CD14-positive monocyte (primary cell): ENCODE data around the gene FBXO28. TPM values are rescaled to one million over a fixed set of nuclear protein-coding genes. Genes with fewer than 3 reads are reported as not detected.

Source experiments
- DNase-seq, 3 donors: peaks; one replicate each; pipeline ENCODE4 v3.0.0-alpha.2; 2011 to 2022
- H2AFZ ChIP-seq: 2 replicates; pipeline ENCODE4 v1.6.0; 2012; ENCODE audit warnings: mild to moderate bottlenecking, low read depth, low read length, inconsistent platforms; ENCODE audit not compliant: insufficient read depth, poor library complexity, severe bottlenecking
- H3K27ac ChIP-seq, 2 donors: 1 replicate in 1 of 2; 2 replicates in 1 of 2; pipeline ENCODE4 v1.5.1; 2012 to 2013; ENCODE audit warnings: low read length in 2 of 2, control low read depth in 1 of 2, inconsistent platforms in 1 of 2, low read depth in 1 of 2, mild to moderate bottlenecking in 1 of 2
- H3K27me3 ChIP-seq, 2 donors: one replicate each; pipeline versions ENCODE4 v1.6.0 to v1.6.1; 2011 to 2013; ENCODE audit warnings: low read length in 2 of 2; ENCODE audit not compliant: control insufficient read depth in 2 of 2, insufficient read depth in 2 of 2
- H3K36me3 ChIP-seq, 2 donors: replicated peaks in 1 of 2; 1 replicate in 1 of 2; 2 replicates in 1 of 2; pipeline versions ENCODE4 v1.5.1 to v1.6.1; 2012 to 2013; ENCODE audit warnings: low read length in 2 of 2, control low read depth in 1 of 2, inconsistent platforms in 1 of 2, mild to moderate bottlenecking in 1 of 2; ENCODE audit not compliant: insufficient read depth in 2 of 2, control insufficient read depth in 1 of 2
- H3K4me1 ChIP-seq, 2 donors: 1 replicate in 1 of 2; 2 replicates in 1 of 2; pipeline versions ENCODE4 v1.5.1 to v1.6.1; 2012 to 2013; ENCODE audit warnings: low read length in 2 of 2, control low read depth in 1 of 2, inconsistent platforms in 1 of 2, mild to moderate bottlenecking in 1 of 2, moderate library complexity in 1 of 2; ENCODE audit not compliant: insufficient read depth in 2 of 2, control insufficient read depth in 1 of 2
- H3K4me2 ChIP-seq: replicated peaks from 2 replicates; pipeline ENCODE3; 2012; ENCODE audit warnings: low read length, moderate library complexity, mild to moderate bottlenecking; ENCODE audit not compliant: poor library complexity, severe bottlenecking; ENCODE audit errors: extremely low read depth
- H3K4me3 ChIP-seq, 3 experiments: fragments of 200-600 bp in 1 of 3; sonication (generic) in 1 of 3; replicated peaks in 1 of 3; 1 replicate in 2 of 3; 2 replicates in 1 of 3; pipeline ENCODE4 v1.5.1; 2011 to 2013; ENCODE audit warnings: low read length in 3 of 3, mild to moderate bottlenecking in 3 of 3, control low read depth in 2 of 3, low read depth in 2 of 3, inconsistent platforms in 1 of 3, moderate library complexity in 1 of 3
- H3K79me2 ChIP-seq: 2 replicates; pipeline ENCODE4 v1.6.0; 2012; ENCODE audit warnings: mild to moderate bottlenecking, control low read depth, inconsistent platforms, low read length, moderate library complexity; ENCODE audit not compliant: insufficient read depth
- H3K9ac ChIP-seq: 2 replicates; pipeline ENCODE4 v1.6.0; 2017; ENCODE audit warnings: low read length, mild to moderate bottlenecking; ENCODE audit not compliant: insufficient read depth, poor library complexity, severe bottlenecking
- H3K9me3 ChIP-seq, 2 donors: replicated peaks in 1 of 2; 1 replicate in 1 of 2; 2 replicates in 1 of 2; pipeline versions ENCODE4 v1.5.1 to v1.6.1; 2012 to 2013; ENCODE audit warnings: low read length in 2 of 2, control low read depth in 1 of 2; ENCODE audit not compliant: control insufficient read depth in 1 of 2, insufficient read depth in 1 of 2
- H4K20me1 ChIP-seq: 2 replicates; pipeline ENCODE4 v1.6.0; 2012; ENCODE audit warnings: mild to moderate bottlenecking, low read length, control low read depth, moderate library complexity; ENCODE audit not compliant: insufficient read depth
- H3K27ac Mint-ChIP-seq, 7 donors: one replicate each; pipeline ENCODE4 v1.8.0; 2020; ENCODE audit warnings: mild to moderate bottlenecking in 7 of 7, mixed read lengths in 7 of 7, moderate library complexity in 6 of 7, inconsistent platforms in 2 of 7
- H3K27me3 Mint-ChIP-seq, 3 donors: one replicate each; pipeline ENCODE4 v1.8.0; 2021 to 2022; ENCODE audit warnings: low read depth in 3 of 3, mild to moderate bottlenecking in 3 of 3, mixed read lengths in 3 of 3, moderate library complexity in 3 of 3, inconsistent platforms in 1 of 3
- H3K36me3 Mint-ChIP-seq, 2 donors: one replicate each; pipeline ENCODE4 v1.8.0; 2020; ENCODE audit warnings: mixed read lengths in 2 of 2, inconsistent platforms in 1 of 2, mild to moderate bottlenecking in 1 of 2
- H3K4me1 Mint-ChIP-seq: one replicate; pipeline ENCODE4 v1.8.0; 2020; ENCODE audit warnings: mild to moderate bottlenecking, mixed read lengths
- H3K4me3 Mint-ChIP-seq, 2 donors: one replicate each; pipeline ENCODE4 v1.8.0; 2020; ENCODE audit warnings: mild to moderate bottlenecking in 2 of 2, mixed read lengths in 2 of 2, moderate library complexity in 1 of 2
- H3K9me3 Mint-ChIP-seq, 7 donors: one replicate each; pipeline ENCODE4 v1.8.0; 2020 to 2022; ENCODE audit warnings: mixed read lengths in 7 of 7, mild to moderate bottlenecking in 6 of 7, moderate library complexity in 6 of 7, inconsistent platforms in 2 of 7
- WGBS: methylation state at CpG from one replicate; pipeline ENCODE4 v1.1.5; 2013; ENCODE audit warnings: missing lambda C conversion rate; ENCODE audit not compliant: insufficient coverage; 5-methylcytosine and 5-hydroxymethylcytosine counted together
- intact Hi-C, 2 donors: fragments of 100-400 bp; cut with micrococcal nuclease; formaldehyde crosslinking; loops; one replicate each; pipeline versions ENCODE4 v1.15.0 to v1.15.1; 2023
- polyA plus RNA-seq, 3 donors: library from polyadenylated mRNA; depleted of rRNA in 1 of 3; unstranded in 2 of 3; stranded (reverse) in 1 of 3; fragments of 300-500 nt in 2 of 3; fragments of >200 nt in 1 of 3; fragmentation: Illumina TruSeq in 2 of 3; gene quantifications; 1 replicate in 2 of 3; 2 replicates in 1 of 3; pipeline ENCODE4 v1.2.3, GENCODE V29; 2012 to 2021
- TF ChIP-seq, protein P1 (sequence below): fragments of 200-600 bp; IDR thresholded peaks from one replicate; pipeline ENCODE4 v1.8.0; 2022; ENCODE audit warnings: antibody characterized with exemption, mild to moderate bottlenecking

FBXO28 gene
- polyA plus RNA-seq, 3 donors, result 12.9 to 15.8 (median 13.0) TPM

DNA sequence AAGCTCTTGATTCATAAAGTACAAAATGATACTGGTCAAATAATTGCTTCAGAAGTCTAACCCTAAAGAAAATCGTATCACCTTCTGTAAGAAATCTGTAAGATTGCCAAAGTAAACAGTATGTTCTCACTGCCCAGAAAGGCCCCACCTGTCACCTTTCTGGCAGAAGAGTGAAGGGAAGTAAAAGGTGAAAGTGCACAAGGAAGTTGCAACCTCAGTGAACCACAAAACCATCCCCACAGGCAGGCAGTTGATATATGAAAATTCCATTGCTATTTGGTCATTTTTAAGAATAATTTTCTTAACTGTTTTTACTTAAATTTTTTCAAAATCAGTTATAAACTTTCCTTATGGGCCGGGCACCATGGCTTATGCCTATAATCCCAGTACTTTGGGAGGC lies 48.5 kb upstream of the FBXO28 start:
- Mint-ChIP-seq H3K4me3 (no peak overlapping the region), H3K27ac (no peak overlapping the region), H3K36me3 (no peaks in the 10 kb centered on the region), H3K27me3 (peaks cover 5 to 9% (median 9%) of the 10 kb centered on the region in 3 donors), H3K4me1 (no peaks in the 10 kb centered on the region), H3K9me3 (no peaks in the 10 kb centered on the region)
- no peaks in the 10 kb centered on the region for H3K4me1 ChIP-seq
- H3K9me3 ChIP-seq, result no peaks in the 10 kb centered on the region
- intact Hi-C loops, result no loop called here
- H3K9ac ChIP-seq, result no peak overlapping the region
- H3K4me3 ChIP-seq, result no peak overlapping the region
- TF ChIP-seq, protein P1, sequence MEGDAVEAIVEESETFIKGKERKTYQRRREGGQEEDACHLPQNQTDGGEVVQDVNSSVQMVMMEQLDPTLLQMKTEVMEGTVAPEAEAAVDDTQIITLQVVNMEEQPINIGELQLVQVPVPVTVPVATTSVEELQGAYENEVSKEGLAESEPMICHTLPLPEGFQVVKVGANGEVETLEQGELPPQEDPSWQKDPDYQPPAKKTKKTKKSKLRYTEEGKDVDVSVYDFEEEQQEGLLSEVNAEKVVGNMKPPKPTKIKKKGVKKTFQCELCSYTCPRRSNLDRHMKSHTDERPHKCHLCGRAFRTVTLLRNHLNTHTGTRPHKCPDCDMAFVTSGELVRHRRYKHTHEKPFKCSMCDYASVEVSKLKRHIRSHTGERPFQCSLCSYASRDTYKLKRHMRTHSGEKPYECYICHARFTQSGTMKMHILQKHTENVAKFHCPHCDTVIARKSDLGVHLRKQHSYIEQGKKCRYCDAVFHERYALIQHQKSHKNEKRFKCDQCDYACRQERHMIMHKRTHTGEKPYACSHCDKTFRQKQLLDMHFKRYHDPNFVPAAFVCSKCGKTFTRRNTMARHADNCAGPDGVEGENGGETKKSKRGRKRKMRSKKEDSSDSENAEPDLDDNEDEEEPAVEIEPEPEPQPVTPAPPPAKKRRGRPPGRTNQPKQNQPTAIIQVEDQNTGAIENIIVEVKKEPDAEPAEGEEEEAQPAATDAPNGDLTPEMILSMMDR, result no peak
- no peak overlapping the region for H3K4me2 ChIP-seq
- no peaks in the 10 kb centered on the region for H3K36me3 ChIP-seq
- H4K20me1 ChIP-seq, result no peaks in the 10 kb centered on the region
- DNase-seq, result no peak
- no peak overlapping the region for H2AFZ ChIP-seq
- no peaks in the 10 kb centered on the region for H3K79me2 ChIP-seq
- no CpG with 5 or more reads among the region's 2 CpGs for WGBS
- no peaks in the 10 kb centered on the region for H3K27me3 ChIP-seq
- H3K27ac ChIP-seq, result no peak overlapping the region

- Histone ChIP-seq H3K79me2 (no peaks in the 10 kb centered on the region), H3K4me2 (no peak overlapping the region), H3K9me3 (no peaks in the 10 kb centered on the region), H3K27ac (no peak overlapping the region), H2AFZ (no peak overlapping the region), H3K36me3 (no peaks in the 10 kb centered on the region), H3K27me3 (no peaks in the 10 kb centered on the region), H3K4me3 (no peak overlapping the region), H4K20me1 (no peaks in the 10 kb centered on the region), H3K9ac (no peak overlapping the region), H3K4me1 (no peaks in the 10 kb centered on the region)
- Mint-ChIP-seq H3K4me3 (no peak overlapping the region), H3K9me3 (peaks cover 0 to under 1% (median 0%) of the 10 kb centered on the region in 7 donors), H3K36me3 (no peaks in the 10 kb centered on the region), H3K27me3 (peaks cover 7 to 11% (median 9%) of the 10 kb centered on the region in 3 donors), H3K27ac (no peak overlapping the region), H3K4me1 (no peaks in the 10 kb centered on the region)
- DNase-seq, result no peak
- TF ChIP-seq, protein P1, result no peak
- intact Hi-C loops, result no loop called here
These were observed 46.7 kb upstream of the FBXO28 start for GRCh38 chr1:224067207-224067606.
